ENCODE results near the gene CDH7.

DNA sequence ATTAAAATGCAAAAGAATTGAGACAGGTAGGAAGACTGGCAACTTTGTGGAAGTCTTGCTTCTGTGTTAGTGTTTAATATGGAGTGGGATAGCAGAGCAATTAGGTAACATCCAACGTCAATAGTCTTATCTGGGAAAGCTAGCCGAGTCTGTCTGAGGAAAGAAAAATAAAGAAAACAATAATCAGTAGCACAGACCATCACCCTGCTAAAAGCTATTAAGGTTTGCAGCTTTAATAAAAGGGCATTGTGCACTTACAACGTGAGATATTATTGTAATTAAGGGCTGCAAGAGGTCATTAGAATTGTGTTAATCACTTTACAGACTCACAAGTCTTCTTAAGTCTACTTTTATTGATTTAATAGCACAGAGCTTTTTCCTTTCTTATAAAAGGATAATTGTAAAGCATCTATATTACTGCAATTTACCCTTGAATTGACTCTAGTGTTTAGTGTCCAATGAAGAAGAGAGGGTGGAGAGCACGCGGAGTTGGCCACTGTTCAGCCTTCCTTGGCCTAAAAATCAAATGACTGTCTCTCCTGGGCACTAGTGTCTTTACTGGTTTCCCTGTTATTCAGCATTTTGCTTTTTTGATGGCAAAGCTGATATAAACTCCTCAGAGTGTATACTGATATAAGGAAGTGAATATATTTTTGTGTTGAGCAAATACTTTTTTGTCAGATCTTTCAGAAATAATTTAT is 2.0 kb downstream of the CDH7 start:
- TF ChIP-seq, protein P1, sequence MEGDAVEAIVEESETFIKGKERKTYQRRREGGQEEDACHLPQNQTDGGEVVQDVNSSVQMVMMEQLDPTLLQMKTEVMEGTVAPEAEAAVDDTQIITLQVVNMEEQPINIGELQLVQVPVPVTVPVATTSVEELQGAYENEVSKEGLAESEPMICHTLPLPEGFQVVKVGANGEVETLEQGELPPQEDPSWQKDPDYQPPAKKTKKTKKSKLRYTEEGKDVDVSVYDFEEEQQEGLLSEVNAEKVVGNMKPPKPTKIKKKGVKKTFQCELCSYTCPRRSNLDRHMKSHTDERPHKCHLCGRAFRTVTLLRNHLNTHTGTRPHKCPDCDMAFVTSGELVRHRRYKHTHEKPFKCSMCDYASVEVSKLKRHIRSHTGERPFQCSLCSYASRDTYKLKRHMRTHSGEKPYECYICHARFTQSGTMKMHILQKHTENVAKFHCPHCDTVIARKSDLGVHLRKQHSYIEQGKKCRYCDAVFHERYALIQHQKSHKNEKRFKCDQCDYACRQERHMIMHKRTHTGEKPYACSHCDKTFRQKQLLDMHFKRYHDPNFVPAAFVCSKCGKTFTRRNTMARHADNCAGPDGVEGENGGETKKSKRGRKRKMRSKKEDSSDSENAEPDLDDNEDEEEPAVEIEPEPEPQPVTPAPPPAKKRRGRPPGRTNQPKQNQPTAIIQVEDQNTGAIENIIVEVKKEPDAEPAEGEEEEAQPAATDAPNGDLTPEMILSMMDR (IDR thresholded peaks at IDR 0.05; ENCODE audit: poor library complexity): no peak
- no peak for TF ChIP-seq EZH2 (IDR thresholded peaks at IDR 0.05; ENCODE audit: borderline replicate concordance)

Data from hepatocyte (in vitro differentiated cells).